LoVo (cell line): Measurements from ENCODE around the gene ULBP1.
"Not testable (repeated sequence)": the region's sequence is repeated elsewhere in the genome, so short reads cannot be mapped to it uniquely, and the experiment has no call there.

Experiments used
- DNase-seq: peaks from one replicate; pipeline ENCODE4 v3.0.0-alpha.2; 2016; ENCODE audit warnings: low spot score

The ULBP1 gene

DNA sequence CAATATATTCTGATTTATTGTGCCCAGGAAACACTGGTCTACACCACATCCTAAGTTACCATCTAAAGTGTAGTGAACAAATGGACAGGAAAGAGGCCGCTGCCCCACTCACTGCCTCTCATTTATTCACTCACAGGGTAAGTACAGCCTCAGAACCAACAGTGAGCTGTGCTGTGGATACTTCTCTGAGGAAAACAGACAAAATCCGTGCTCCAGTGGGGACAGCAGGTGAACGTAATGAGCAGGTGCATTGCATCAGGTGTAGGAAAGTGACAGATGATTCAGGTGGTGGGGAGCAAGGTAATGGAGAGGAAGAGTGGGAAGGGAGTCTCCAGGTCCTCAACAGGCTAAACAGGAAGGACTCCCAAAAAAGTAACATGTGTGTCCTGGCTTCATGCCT, 30.3 kb upstream of the ULBP1 start:
- DNase-seq, result no peak

GRCh38 chr6:149934249-149935156, 29.2 kb upstream of the ULBP1 start:
- DNase-seq, result peak; percentile 67

DNA sequence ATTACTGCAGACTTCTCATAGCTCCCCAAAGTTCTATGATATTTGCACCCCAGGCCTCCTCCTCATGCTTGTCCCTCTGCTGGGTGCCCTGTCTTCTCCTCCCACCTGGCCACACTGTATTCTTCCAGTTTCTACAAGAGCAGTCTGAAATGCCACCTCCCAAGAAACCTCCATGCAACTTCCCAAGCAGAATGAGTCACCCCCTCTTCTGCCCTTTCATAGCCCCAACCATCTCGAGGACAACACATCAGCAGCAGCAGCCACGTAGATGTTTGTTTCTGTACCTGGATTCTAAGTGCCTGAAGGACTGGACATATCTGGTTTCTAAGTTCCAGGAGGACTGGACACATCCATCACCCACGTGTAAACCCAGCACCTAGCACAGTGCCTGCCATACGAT, 28.5 kb upstream of the ULBP1 start:
- DNase-seq, result no peak

DNA sequence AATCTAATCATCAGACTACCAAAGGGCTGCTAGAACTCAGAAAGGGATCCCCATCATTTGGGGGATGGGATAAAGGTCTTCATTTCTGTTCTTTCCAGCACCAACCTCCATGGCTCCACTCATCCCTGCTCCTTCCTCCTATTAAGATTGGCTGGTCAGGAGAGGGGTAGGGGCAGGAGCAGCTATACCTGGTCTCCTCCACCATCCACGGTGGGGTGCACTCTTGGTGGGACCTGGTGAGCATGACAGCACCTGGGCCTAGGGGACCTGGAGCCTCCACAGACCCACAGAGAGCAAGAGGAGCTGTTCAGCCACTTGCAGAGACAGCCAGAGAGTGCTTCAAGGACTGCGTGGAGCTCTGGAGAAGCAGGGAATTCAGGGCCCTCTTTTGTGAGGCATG, 28.1 kb upstream of the ULBP1 start:
- DNase-seq, result no peak

- DNase-seq, result no peak
Measured at GRCh38 chr6:149936743-149937142, 27.0 kb upstream of the ULBP1 start.

GRCh38 chr6:149938013-149938570, 25.7 kb upstream of the ULBP1 start:
- DNase-seq, result not testable (repeated sequence)

DNA sequence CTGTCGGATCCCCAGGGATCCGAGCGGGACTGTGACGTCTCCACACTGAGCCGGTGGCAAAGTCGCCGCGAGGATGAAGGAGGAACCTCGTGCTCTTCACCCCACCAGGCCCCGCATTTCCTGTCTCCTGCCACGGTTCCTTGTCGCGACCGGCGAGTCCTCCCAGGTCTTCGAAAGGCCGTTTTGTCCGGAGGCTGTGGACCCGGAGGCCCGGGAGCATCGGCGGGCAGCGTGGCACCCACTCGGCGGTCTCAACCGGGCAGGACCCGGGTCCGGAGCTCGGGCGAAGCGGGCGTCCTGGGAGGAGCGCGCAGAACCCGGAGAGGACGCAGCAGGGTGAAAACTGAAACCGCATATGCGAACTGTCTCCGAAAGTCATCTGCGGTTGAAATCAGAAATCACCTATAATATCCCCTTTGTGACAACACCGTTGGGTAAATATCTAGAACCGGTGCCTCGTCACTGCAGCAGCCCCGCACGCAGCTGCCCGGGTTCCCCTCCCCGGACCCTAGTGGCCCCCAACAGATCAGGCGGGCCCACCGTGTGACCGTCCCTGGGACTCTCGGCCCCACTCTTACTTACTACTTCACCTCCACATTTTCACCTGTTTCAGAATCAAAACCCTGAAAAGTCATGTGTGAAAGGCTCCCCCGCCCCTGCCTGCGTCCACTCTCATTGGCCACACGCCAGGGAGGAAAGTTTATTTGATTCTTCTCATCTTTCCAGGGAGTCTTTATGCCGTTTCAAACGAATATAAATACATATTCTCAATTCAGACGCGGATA, 25.0 kb upstream of the ULBP1 start:
- DNase-seq, result no peak

DNA sequence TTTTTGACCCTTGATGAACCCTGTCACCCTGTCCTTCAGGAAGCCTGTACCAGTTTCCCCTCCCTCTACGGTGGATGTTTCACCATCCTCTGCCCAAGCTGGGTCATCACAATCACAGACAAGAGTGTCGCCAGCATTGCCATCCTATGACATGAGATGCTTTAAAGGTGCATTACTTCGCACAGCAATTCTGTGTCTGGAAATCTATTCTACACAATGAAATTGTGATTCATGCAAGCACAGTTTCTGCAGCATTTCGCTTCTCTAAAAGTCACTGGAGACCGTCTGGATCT, 24.4 kb upstream of the ULBP1 start:
- no peak for DNase-seq

GRCh38 chr6:149939909-149940671, 23.7 kb upstream of the ULBP1 start:
- DNase-seq, result no peak

DNA sequence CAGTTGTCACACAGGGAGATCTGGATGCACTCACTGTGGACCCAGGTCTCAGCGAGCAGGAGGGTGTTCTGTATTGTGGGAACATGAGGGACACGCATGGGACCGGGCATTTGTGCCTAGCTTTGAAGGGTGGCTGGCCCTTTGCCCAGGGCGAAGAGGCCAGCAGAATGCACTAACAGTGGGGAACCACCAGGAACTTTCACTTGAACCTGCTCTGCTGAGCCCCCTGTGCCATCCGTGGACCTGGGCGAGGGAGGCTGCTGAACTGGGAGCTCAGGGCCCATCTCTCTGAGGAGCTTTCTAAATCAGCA, 23.1 kb upstream of the ULBP1 start:
- no peak for DNase-seq

DNA sequence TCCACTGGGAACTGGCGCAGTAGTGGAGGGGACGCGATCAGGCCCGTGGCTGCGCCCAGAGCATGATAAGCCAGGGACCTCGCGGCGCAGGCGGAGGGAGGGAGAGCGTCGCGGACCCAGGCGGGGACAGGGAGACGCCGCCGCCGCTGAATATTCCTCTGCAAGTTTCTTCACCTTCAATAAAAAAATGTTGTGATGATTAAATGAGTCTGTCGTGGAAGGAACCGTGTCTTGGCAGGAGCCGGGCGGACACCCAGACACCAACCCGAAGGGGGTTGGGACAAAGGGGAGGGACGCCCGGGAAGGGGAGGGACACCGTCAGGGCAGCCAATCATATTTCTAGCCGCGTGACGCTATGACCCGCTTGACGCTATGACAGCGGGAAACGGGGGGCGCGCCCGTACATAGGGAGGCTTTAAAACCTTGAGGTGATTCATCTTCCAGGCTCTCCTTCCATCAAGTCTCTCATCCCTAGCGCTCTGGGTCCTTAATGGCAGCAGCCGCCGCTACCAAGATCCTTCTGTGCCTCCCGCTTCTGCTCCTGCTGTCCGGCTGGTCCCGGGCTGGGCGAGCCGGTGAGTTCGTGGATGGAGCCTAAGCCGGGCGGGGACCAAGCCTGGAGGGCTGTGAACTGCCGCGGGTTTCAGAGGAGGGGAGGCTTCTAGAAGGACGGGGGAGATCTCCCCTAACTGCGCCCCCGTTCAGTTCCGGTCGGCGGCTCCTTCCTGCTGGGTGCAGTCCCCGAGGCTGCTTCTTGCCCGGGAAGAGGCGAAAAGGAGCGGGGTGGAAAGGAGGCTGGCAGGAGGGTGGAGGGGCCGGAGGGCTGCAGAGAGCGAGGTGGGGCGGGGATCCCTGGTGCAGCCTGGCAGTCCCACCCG, 21.9 kb upstream of the ULBP1 start, which contains the start of gene ULBP2:
TSS of gene ULBP2 (plus strand) at position 432 of the 878 bp plus-strand sequence. CDS start at position 491, 59 bp downstream.
- DNase-seq, result peak; percentile 96

DNA sequence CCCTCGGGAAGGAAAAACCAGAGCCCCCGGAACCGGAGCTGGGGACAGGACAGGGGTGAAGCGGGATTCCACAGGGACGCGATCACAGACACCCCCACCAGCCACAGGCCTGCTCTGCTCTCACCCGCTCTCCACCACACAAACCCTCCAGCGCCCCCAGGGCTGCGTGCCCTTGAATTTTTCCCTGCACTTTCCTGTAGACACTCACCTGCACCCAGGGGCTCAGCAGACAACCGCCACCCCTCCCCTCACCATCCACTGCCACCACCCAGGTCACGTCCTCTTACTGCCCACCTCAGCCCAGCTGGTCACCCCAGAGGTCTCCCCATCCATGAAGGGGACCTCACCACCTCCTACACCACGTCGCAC, 21.3 kb upstream of the ULBP1 start:
- DNase-seq, result no peak

DNA sequence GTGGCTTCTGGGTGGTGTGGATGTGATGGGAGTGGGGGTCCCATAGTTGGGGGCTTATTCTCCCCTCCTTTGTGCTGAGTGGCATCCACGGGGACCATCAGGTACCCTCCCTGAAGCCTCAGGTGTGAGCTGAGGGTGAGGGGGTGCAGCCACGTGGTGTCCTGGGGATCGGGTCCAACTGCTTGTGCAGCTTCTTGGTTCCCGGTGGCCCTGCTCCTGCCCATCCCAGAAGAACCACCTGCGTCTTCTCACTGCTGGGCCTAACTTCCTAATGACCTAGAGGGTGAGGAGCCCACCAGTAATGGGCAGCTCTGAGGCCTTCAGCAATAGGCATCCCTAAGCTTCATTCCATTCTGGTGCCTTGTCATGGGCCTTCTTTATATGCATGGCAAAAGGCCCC, 20.4 kb upstream of the ULBP1 start:
- not testable (repeated sequence) for DNase-seq

GRCh38 chr6:149945276-149945675, 18.5 kb upstream of the ULBP1 start:
- not testable (repeated sequence) for DNase-seq

DNA sequence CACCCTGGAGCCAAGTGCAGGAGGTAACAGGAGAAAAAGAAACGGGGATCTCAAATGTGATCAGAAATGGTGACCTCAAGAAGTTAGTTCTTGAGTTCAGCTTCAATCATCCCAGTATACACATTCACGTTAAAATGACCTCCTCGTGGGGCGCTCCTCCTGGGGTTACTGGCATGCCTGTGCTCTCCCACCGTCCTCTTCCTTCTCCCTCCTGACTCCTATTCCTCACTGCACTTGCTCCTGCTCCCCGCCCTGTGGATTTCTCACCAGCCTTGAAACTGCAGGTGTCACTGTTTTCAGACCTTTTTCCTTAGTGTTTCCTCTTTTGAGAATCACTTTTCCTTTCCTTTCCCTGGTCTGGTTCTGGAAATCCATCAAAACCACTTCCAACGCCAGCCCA, 17.1 kb upstream of the ULBP1 start:
- DNase-seq, result not testable (repeated sequence)

DNA sequence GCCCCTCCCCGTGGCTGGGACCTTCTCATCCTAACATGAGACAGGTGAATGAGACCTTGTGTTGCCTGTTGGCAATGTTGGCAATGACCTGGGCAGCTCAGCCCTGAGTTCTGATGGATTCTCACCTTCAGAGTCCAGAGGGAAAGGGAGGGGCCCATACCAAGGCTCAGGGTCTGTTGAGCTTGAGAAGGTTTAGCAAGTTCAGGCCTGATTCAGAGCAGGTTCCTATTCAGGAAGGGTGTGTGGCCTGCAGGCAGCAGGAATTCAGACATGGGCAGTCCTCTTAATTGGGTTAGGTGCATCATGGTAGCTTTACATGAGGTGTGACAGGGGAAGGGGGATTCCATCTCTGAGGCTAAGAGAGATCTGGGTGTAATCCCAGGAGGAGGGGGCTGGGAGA, 16.2 kb upstream of the ULBP1 start:
- not testable (repeated sequence) for DNase-seq

DNA sequence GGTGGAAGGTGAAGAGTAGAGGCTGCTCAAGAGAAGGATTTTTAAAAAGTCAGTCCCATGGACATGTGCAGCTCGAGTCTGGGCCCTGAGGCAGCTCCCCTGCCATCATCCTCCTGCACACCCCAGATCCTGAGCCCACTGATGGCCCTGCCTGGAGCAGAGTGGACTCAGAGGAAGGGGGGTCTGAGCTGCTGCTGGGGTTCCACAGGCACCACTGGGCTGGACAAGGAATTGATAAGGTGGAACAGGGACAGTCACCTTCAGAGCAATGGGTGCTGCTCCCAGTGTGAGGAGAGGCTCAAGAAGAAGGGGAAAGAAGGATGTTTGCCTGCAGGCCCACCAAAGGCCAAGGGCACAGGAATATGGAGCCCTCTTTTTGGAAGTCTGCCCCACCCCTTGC, 15.7 kb upstream of the ULBP1 start:
- no peak for DNase-seq

DNA sequence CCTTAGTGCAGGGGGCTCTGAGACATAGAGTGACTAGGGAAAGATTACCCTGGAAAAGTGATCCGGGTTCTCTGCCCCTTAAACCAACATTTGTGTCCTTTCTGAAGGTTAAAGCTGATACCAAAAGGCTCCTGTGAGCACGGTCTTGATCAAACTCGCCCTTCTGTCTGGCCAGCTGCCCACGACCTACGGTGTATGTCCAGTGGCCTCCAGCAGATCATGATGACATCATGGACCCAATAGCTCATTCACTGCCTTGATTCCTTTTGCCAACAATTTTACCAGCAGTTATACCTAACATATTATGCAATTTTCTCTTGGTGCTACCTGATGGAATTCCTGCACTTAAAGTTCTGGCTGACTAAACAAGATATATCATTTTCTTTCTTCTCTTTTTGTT, 15.1 kb upstream of the ULBP1 start:
- no peak for DNase-seq

GRCh38 chr6:149950423-149950822, 13.3 kb upstream of the ULBP1 start:
- DNase-seq, result no peak

DNA sequence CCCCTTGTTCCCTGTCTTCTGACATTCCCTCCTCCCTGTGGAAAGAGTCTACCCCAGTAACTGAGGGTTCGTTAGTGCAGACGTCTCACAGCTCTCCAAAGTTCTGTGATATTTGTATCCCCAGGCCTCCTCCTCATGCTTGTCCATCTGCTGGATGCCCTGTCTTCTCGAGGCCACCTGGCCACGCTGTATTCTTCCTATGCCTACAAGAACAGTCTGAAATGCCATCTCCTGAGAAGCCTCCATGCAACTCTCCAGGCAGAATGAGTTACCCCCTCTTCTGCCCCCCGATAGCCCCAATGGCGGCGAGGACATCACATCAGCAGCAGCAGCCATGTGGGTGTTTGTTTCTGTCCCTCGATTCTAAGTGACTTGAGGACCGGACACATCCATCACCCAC, 12.6 kb upstream of the ULBP1 start:
- DNase-seq, result no peak

GRCh38 chr6:149951626-149952025, 12.1 kb upstream of the ULBP1 start:
- DNase-seq, result no peak
